ENCODE measurements around the gene SEPTIN8.
"Not testable (repeated sequence)": the region's sequence is repeated elsewhere in the genome, so short reads cannot be mapped to it uniquely, and the experiment has no call there.

The SEPTIN8 gene

DNA sequence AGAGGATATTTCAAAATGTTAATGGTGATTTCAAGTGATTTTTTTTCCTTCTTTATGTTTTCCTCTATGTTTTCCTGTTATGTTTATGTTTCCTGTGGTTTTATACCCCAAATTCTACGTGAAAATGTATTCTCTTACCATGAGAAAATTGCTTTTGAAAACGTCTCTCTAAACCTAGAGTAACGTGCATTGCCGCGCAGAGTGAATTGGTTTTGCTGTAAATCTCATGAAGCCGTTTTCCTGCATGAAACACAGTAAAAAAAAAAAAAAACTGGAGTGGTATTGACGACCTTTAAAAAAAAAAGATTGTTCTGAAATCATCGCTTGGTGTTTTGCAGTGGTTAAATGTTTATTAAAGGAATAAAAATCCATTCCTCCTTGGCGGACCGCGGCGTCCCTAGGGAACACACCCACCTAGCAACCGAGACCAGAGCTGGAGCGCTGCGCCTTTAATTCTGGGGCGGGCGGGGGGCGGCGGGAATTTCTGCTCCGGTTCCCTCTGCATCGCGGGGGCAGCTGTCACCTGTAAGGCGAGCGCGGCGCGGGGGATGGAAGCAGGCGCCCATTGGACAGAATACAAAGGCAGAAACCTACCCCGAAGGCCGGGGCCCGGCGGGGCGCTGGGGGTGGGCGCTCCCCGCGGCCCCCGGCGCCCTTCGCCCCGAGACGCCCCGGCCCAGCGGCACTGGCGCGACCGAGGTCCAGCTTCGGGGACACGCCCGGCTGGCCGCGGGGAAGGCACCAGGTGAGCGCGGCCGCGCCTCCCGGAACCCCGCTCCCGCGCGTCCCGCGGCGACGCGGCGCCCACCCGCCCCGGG lies 36.0 kb upstream of the SEPTIN8 start, which contains the start of gene SOWAHA:
Gene SOWAHA (plus strand): TSS at position 522 of the 818 bp plus-strand sequence. CDS start 320 bp downstream, outside the sequence.
- DNase-seq (ENCODE audit: low read depth in 3 of 3) = no peak

DNA sequence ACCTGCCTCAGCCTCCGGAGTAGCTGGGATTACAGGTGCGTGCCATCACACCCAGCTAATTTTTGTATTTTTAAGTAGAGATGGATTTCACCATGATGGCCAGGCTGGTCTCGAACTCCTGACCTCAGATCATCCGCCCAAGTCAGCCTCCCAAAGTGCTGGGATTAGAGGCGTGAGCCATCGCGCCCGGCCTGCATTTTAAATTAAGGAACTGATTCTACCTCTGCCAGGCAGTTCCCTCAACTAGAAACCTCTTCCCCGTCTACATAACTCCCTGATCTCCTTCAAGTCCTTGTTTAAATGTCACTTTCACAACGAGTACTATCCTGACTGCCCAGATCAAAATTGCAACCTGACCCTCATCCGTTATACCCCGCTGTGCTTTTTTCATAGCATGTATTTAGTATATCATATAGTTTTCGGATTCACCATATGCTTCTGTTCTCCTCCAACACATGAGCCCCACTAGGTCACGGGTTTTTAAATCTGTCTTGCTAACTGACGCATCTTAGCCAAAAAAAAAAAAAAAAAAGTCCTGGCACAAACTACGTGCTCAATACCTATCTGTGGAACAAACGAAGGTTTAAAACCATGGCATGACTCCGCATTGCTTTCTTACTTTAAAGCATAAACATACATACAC lies 35.2 kb upstream of the SEPTIN8 start:
- DNase-seq (ENCODE audit: low read depth in 3 of 3) = no peak

GRCh38 chr5:132810605-132811004 lies 33.6 kb upstream of the SEPTIN8 start:
- DNase-seq (ENCODE audit: low read depth in 3 of 3) = no peak

DNA sequence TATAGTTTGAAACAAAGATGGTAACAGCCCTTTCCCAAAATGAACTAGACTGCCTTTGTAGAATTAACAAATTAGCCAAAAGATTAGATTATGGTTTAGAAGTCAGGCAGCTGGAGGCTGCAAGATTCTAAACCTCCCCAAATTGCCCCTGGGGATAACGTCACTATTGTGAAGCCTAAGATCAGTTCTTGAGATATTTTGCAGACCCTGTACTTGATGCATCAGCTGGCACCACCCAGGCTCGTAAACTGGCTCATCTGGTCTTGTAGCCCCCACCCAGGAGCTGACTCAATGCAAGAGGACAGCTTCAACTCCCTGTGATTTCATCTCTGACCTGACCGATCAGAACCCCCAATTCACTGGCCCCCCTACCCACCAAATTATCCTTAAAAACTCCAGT lies 31.8 kb upstream of the SEPTIN8 start:
- no peak for DNase-seq (ENCODE audit: low read depth in 3 of 3)

- no peak for DNase-seq (ENCODE audit: low read depth in 3 of 3)
These were observed 31.4 kb upstream of the SEPTIN8 start for GRCh38 chr5:132808448-132808847.

DNA sequence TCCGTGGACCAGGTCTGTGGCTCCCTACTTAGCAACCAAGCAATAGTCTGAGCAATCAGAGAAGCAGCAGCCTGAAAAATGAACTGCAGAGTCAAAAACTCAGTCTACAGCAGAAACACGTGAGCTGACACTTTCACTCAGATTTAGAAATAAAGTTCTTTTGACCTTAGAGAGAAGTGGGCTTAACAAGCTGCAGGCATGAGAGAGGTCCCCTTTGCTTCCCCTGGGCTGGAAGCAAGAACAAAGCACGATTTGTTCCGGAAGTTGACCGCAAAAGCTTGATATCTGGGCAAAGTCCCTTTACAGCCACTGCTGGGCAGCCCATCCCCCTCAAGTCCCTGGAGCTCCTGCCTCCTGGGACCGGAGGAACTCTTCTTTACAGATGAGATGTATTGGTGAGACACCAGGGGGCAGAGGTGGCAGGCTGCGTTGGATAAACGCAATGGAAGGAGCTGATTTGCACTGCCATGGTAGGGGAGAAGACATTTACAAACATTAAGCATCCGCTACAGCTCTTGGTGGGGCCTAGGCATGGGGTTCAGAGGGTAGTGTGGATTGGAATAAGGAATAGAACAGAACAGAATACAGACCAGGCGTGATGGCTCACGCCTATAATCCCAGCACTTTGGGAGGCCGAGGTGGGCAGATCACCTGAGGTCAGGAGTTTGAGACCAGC lies 30.3 kb upstream of the SEPTIN8 start:
- no peak for DNase-seq (ENCODE audit: low read depth in 3 of 3)

- DNase-seq (ENCODE audit: low read depth in 3 of 3) = not testable (repeated sequence)
These were observed 29.7 kb upstream of the SEPTIN8 start for GRCh38 chr5:132806804-132807162.

DNA sequence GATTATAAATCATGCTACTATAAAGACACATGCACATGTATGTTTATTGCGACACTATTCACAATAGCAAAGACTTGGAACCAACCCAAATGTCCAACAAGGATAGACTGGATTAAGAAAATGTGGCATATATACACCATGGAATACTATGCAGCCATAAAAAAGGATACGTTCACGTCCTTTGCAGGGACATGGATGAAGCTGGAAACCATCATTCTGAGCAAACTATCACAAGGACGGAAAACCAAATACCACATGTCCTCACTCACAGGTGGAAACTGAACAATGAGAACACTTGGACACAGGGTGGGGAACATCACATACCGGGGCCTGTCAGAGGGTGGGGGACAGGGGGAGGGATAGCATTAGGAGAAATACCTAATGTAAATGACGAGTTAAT lies 28.8 kb upstream of the SEPTIN8 start:
- not testable (repeated sequence) for DNase-seq (ENCODE audit: low read depth in 3 of 3)

DNA sequence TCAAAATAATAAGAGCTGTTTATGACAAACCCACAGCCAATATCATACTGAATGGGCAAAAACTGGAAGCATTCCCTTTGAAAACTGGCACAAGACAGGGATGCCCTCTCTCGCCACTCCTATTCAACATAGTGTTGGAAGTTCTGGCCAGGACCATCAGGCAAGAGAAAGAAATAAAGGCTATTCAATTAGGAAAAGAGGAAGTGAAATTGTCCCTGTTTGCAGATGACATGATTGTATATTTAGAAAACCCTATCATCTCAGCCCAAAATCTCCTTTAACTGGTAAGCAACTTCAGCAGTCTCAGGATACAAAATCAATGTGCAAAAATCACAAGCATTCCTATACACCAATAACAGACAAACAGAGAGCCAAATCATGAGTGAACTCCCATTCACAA lies 27.2 kb upstream of the SEPTIN8 start:
- DNase-seq (ENCODE audit: low read depth in 3 of 3) = not testable (repeated sequence)

GRCh38 chr5:132802685-132803066 lies 25.6 kb upstream of the SEPTIN8 start:
- DNase-seq (ENCODE audit: low read depth in 3 of 3) = not testable (repeated sequence)

- DNase-seq (ENCODE audit: low read depth in 3 of 3) = no peak
These were observed 25.1 kb upstream of the SEPTIN8 start for GRCh38 chr5:132802044-132802684.

DNA sequence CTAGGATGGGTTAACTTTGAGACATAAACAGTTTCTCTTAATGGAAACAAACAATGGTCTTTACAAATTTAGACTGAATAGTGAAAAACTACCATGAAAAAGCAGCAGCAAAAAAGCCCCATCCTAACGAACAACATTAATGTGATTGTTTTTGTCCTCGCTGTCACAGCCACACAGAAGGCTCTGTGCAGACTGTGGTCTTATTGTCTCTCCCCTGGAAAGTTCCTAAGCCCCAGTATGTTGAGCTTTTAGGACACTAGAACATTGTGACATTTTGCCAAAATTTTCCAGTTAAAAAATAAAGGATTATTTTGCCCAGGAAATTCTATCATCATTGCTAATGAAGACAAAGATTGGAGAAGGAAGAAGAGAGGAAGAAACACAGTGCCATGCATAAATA lies 23.5 kb upstream of the SEPTIN8 start:
- DNase-seq (ENCODE audit: low read depth in 3 of 3) = no peak

GRCh38 chr5:132799392-132799791 lies 22.4 kb upstream of the SEPTIN8 start:
- DNase-seq (ENCODE audit: low read depth in 3 of 3) = no peak

GRCh38 chr5:132797651-132798050 lies 20.6 kb upstream of the SEPTIN8 start:
- no peak for DNase-seq (ENCODE audit: low read depth in 3 of 3)

GRCh38 chr5:132791026-132791425 lies 14.0 kb upstream of the SEPTIN8 start:
- no peak for DNase-seq (ENCODE audit: low read depth in 3 of 3)

- no peak for DNase-seq (ENCODE audit: low read depth in 3 of 3)
These were observed 13.3 kb upstream of the SEPTIN8 start for GRCh38 chr5:132790201-132790865.

DNA sequence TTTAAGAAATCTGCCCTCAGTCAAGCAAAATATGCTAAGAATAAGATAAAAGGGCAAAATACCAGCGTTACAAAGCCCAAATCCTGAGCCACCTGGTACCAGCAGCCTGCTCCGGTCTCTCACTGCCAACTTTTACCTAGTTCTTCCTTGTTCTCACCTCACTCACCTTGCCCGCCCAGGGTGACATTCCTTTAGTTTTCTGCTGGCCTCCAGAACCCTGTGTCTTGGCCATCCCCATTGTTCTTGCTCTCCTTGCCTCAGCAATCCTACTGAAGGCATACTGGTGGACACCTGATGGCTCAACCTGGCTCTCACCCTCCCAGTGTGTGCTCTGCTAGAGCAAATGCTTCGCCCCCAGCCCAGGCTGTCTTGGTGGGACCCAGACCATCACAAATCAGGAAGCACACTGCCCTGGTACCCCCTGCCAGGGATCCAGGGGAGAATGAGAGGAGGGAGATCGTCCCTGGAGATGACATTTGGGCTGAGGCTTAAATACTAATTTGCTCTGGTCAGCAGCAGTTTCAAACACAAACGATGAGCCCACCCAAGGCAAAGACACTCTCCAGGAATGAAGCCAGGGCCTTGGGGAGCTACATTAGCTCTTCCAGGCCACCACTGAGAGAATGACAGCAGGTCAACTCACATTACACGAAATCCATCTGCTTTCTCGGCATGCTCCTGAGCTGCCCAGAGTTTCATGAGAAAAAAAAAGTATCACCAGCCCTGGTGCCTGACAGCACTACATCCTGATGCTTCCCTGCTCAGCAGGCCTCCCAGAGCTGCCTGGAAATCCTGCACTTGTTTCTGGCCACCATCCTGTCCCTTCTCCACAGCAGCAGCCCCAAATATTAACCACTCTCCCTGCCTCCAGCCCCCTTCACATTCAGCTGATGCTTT lies 12.2 kb upstream of the SEPTIN8 start:
- DNase-seq (ENCODE audit: low read depth in 3 of 3) = no peak

DNA sequence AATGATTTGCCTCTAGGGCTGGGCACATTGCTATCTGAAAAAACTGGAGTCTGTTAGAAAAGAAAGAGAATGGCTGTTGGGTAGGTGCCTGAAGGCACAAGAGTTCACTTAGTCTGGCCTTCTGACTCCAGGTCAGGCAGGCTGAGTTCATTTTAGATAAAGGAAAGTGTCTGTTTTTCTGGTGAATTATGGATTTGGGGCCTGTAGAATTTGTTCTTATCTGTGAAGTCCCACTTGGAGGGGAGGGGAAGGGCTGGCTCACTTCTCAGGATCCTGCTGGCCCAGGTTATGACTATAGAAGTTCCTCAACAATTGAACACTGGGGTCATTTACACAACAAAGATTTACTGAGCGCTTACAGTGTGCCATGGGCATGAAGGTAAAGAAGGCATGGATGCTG lies 11.5 kb upstream of the SEPTIN8 start:
- DNase-seq (ENCODE audit: low read depth in 3 of 3) = no peak

DNA sequence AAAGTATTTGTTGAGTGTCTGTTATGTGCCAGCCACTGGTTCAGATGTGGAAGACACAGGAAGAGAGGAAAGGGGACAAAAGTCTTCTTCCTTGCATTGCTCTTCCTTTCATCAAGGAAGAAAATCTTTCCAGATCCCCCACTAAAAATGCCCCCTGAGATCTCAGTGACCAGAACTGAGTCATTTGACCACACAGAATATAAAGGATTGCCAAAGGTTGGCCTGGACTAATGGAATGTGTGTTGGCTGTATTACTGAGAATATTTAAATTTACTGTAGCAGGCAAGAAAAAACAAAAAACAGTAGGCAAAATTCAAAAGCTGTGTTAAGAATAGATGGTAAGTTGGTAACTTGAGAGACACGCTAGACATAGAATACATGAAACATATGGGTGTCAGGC lies 10.0 kb upstream of the SEPTIN8 start:
- no peak for DNase-seq (ENCODE audit: low read depth in 3 of 3)

- no peak for DNase-seq (ENCODE audit: low read depth in 3 of 3)
These were observed 8.8 kb upstream of the SEPTIN8 start for GRCh38 chr5:132785864-132786263.

DNA sequence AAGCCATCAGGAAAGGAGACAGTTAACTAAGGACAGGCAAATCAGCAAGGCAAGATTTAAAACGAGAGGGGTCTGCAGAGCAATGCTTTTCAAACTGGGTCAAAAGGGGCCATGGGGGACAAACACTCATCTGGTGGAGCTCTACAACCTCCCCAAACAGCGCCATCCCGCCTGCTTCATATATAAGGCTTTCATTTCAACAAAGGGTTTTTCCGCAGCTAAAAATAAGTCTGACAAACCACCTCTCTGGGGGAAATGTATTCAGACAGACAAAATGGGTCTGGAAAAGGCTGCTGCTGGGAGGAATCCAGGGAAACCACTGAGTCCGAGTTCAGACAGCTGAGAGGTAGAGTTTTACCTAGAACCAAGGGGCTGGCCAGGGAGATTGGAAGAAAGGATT lies 8.3 kb upstream of the SEPTIN8 start:
- no peak for DNase-seq (ENCODE audit: low read depth in 3 of 3)
